HCT116 (cell line): ENCODE data around the gene MGRN1. TPM values are rescaled to one million over a fixed set of nuclear protein-coding genes. Genes with fewer than 3 reads are reported as not detected.
A peak's percentile ranks its signal among the peaks of the same experiment; 100 is the strongest.

ENCODE experiments used
- ATAC-seq: fragments of 200-7000 bp; cut with Tn5 transposase; 2 replicates; pipeline ENCODE4 v1.9.1; 2020; ENCODE audit warnings: mild to moderate bottlenecking, moderate library complexity
- BruUV-seq: library from RNA; stranded (reverse); fragments of 400-500 nt; replicated peaks from 2 replicates; lab custom pipeline; 2021; lab: Mats Ljungman, UMichigan
- CTCF ChIA-PET: fragments of 300-600 bp; sonication (Branson Sonifier 250); formaldehyde crosslinking; loops from one replicate; lab custom pipeline; 2021; ENCODE audit warnings: antibody characterized with exemption; lab: Charles Lee
- POLR2A ChIA-PET: fragments of 300-600, 350-600 bp; sonication (Branson Sonifier 250); formaldehyde crosslinking; loops from one replicate; lab custom pipeline; 2021; ENCODE audit warnings: antibody characterized with exemption; lab: Charles Lee
- RAD21 ChIA-PET, 2 experiments: fragments of 300-600 bp; sonication (Branson Sonifier 250); formaldehyde crosslinking; loops; one replicate each; lab custom pipeline; 2023; ENCODE audit warnings: low total read pairs in 2 of 2; ENCODE audit not compliant: uncharacterized antibody in 2 of 2, unreplicated experiment in 2 of 2, low non-redundant PET in 1 of 2; lab: Charles Lee
- DNase-seq: peaks from one replicate; pipeline ENCODE4 v3.0.0-alpha.2; 2010; ENCODE audit warnings: low read depth, low spot score
- H2AFZ ChIP-seq: fragments of 200-600 bp; shearing (Covaris generic), sonication (generic); 2 replicates; pipeline ENCODE4 v1.6.1; 2017; ENCODE audit warnings: low read depth, mixed run types, mixed read lengths, antibody characterized with exemption, low read length; ENCODE audit not compliant: poor library complexity, severe bottlenecking
- H3K27ac ChIP-seq: 2 replicates; pipeline ENCODE4 v1.5.1; 2012; ENCODE audit warnings: low read depth, low read length
- H3K27me3 ChIP-seq: fragments of 200-600 bp; sonication (generic); 2 replicates; pipeline ENCODE4 v1.6.1; 2016; ENCODE audit warnings: mixed run types, low read length, mixed read lengths; ENCODE audit not compliant: insufficient read depth
- H3K36me3 ChIP-seq, 2 experiments: fragments of 200-500 bp in 1 of 2; fragments of 200-600 bp in 1 of 2; sonication (Bioruptor generic) in 1 of 2; sonication (generic) in 1 of 2; 2 replicates each; pipeline versions ENCODE4 v1.5.1 to v1.6.1; 2014 to 2016; ENCODE audit warnings: low read length in 2 of 2, inconsistent platforms in 1 of 2, mixed read lengths in 1 of 2, mixed run types in 1 of 2; ENCODE audit not compliant: insufficient read depth in 2 of 2, control insufficient read depth in 1 of 2
- H3K4me1 ChIP-seq, 2 experiments: fragments of 200-600 bp in 1 of 2; sonication (generic) in 1 of 2; 2 replicates each; pipeline versions ENCODE4 v1.5.1 to v1.6.1; 2012 to 2017; ENCODE audit warnings: low read length in 2 of 2, inconsistent platforms in 1 of 2, mild to moderate bottlenecking in 1 of 2, mixed read lengths in 1 of 2, mixed run types in 1 of 2, moderate library complexity in 1 of 2; ENCODE audit not compliant: insufficient read depth in 2 of 2, control insufficient read depth in 1 of 2
- H3K4me2 ChIP-seq: fragments of 200-600 bp; sonication (generic); 2 replicates; pipeline ENCODE4 v1.6.1; 2017; ENCODE audit warnings: mixed run types, low read length, mixed read lengths
- H3K4me3 ChIP-seq, 2 experiments: fragments of 200-600 bp in 1 of 2; sonication (generic) in 1 of 2; replicated peaks in 1 of 2; 2 replicates each; pipeline ENCODE4 v1.5.1; 2011 to 2016; ENCODE audit warnings: low read length in 2 of 2, control low read depth in 1 of 2, low read depth in 1 of 2, mild to moderate bottlenecking in 1 of 2, mixed read lengths in 1 of 2, mixed run types in 1 of 2
- H3K79me2 ChIP-seq: fragments of 200-600 bp; sonication (generic); 2 replicates; pipeline ENCODE4 v1.6.1; 2017; ENCODE audit warnings: mild to moderate bottlenecking, mixed run types, low read length, moderate library complexity, mixed read lengths; ENCODE audit not compliant: insufficient read depth
- H3K9ac ChIP-seq: fragments of 200-600 bp; sonication (generic); 2 replicates; pipeline ENCODE4 v1.6.1; 2016; ENCODE audit warnings: low read length, mixed read lengths
- H3K9me2 ChIP-seq: fragments of 200-600 bp; sonication (generic), shearing (Covaris generic); 2 replicates; pipeline ENCODE4 v1.6.1; 2017; ENCODE audit warnings: mixed run types, mild to moderate bottlenecking, moderate library complexity; ENCODE audit not compliant: insufficient read depth
- H3K9me3 ChIP-seq, 2 experiments: fragments of 200-500 bp in 1 of 2; fragments of 200-600 bp in 1 of 2; sonication (Bioruptor generic) in 1 of 2; sonication (generic) in 1 of 2; 2 replicates each; pipeline ENCODE4 v1.6.1; 2014 to 2017; ENCODE audit warnings: low read length in 2 of 2, mixed read lengths in 2 of 2, inconsistent platforms in 1 of 2, low read depth in 1 of 2, mild to moderate bottlenecking in 1 of 2, mixed run types in 1 of 2, moderate library complexity in 1 of 2; ENCODE audit not compliant: control insufficient read depth in 1 of 2, insufficient read depth in 1 of 2
- H4K20me1 ChIP-seq: fragments of 200-600 bp; sonication (generic), shearing (Covaris generic); 2 replicates; pipeline ENCODE4 v1.6.1; 2017; ENCODE audit warnings: mixed run types, mild to moderate bottlenecking, moderate library complexity; ENCODE audit not compliant: insufficient read depth
- ATF3 ChIP-seq: IDR thresholded peaks from 2 replicates; pipeline ENCODE4 v1.6.1; 2012
- CBX3 ChIP-seq: IDR thresholded peaks from 2 replicates; pipeline ENCODE4 v1.6.1; 2012; ENCODE audit warnings: low read depth
- CEBPB ChIP-seq: IDR thresholded peaks from 2 replicates; pipeline ENCODE4 v1.6.1; 2012; ENCODE audit warnings: low read depth
- CTCF ChIP-seq, 3 experiments: fragments of 200-600 bp in 1 of 3; sonication (generic) in 1 of 3; IDR thresholded peaks in 2 of 3; conservative IDR thresholded peaks in 1 of 3; 2 replicates each; pipeline ENCODE4 v1.5.1; 2012 to 2017; ENCODE audit warnings: low read depth in 2 of 3, low read length in 2 of 3, antibody characterized with exemption in 1 of 3, borderline replicate concordance in 1 of 3, control low read depth in 1 of 3, mild to moderate bottlenecking in 1 of 3, mixed read lengths in 1 of 3, mixed run types in 1 of 3, moderate library complexity in 1 of 3; ENCODE audit not compliant: insufficient read depth in 1 of 3
- EGR1 ChIP-seq: IDR thresholded peaks from 2 replicates; pipeline ENCODE4 v1.6.1; 2012; ENCODE audit warnings: low read depth
- EZH2 ChIP-seq: fragments of 200-600 bp; sonication (generic); IDR thresholded peaks from 2 replicates; pipeline ENCODE4 v1.6.1; 2017; ENCODE audit warnings: antibody characterized with exemption, mixed run types
- EZH2phosphoT487 ChIP-seq: fragments of 200-600 bp; IDR thresholded peaks from 2 replicates; pipeline ENCODE4 v1.6.1; 2018; ENCODE audit warnings: antibody characterized with exemption, borderline replicate concordance
- FOSL1 ChIP-seq: IDR thresholded peaks from 2 replicates; pipeline ENCODE4 v1.6.1; 2012; ENCODE audit warnings: low read depth
- JUND ChIP-seq: IDR thresholded peaks from 2 replicates; pipeline ENCODE4 v1.6.1; 2012
- MAX ChIP-seq: IDR thresholded peaks from 2 replicates; pipeline ENCODE4 v1.6.1; 2012
- POLR2AphosphoS5 ChIP-seq: IDR thresholded peaks from 2 replicates; pipeline ENCODE4 v1.6.1; 2011; ENCODE audit warnings: mild to moderate bottlenecking, low read depth, low read length, moderate library complexity
- RAD21 ChIP-seq: IDR thresholded peaks from 2 replicates; pipeline ENCODE4 v1.6.1; 2012; ENCODE audit warnings: low read depth, mild to moderate bottlenecking
- REST ChIP-seq: IDR thresholded peaks from 2 replicates; pipeline ENCODE4 v1.6.1; 2012; ENCODE audit warnings: low read depth
- SRF ChIP-seq: IDR thresholded peaks from 2 replicates; pipeline ENCODE4 v1.6.1; 2012; ENCODE audit warnings: low read depth
- TCF7L2 ChIP-seq: IDR thresholded peaks from 2 replicates; pipeline ENCODE4 v1.7.0; 2011; ENCODE audit warnings: borderline replicate concordance, inconsistent platforms; ENCODE audit not compliant: insufficient read depth, insufficient read length; ENCODE audit errors: extremely low read depth
- YY1 ChIP-seq: IDR thresholded peaks from 2 replicates; pipeline ENCODE4 v1.6.1; 2011; ENCODE audit warnings: low read length, low read depth, moderate library complexity, mild to moderate bottlenecking; ENCODE audit not compliant: insufficient replicate concordance; ENCODE audit errors: extremely low read depth
- ZNF274 ChIP-seq: fragments of 200-500 bp; sonication (Bioruptor generic); IDR thresholded peaks from 2 replicates; pipeline ENCODE4 v1.6.1; 2014; ENCODE audit warnings: mild to moderate bottlenecking, low read depth, low read length, inconsistent platforms
- intact Hi-C: fragments of 100-400 bp; cut with micrococcal nuclease; formaldehyde crosslinking; loops from 2 replicates; pipeline ENCODE4 v1.10.0; 2022
- total RNA-seq: library from RNA; stranded (reverse); gene quantifications from one replicate; pipeline ENCODE4 v1.2.1, GENCODE V29; 2021; ENCODE audit not compliant: unreplicated experiment

MGRN1 gene
- total RNA-seq, 1 experiment from 2014 or later = 50.6 TPM

DNA sequence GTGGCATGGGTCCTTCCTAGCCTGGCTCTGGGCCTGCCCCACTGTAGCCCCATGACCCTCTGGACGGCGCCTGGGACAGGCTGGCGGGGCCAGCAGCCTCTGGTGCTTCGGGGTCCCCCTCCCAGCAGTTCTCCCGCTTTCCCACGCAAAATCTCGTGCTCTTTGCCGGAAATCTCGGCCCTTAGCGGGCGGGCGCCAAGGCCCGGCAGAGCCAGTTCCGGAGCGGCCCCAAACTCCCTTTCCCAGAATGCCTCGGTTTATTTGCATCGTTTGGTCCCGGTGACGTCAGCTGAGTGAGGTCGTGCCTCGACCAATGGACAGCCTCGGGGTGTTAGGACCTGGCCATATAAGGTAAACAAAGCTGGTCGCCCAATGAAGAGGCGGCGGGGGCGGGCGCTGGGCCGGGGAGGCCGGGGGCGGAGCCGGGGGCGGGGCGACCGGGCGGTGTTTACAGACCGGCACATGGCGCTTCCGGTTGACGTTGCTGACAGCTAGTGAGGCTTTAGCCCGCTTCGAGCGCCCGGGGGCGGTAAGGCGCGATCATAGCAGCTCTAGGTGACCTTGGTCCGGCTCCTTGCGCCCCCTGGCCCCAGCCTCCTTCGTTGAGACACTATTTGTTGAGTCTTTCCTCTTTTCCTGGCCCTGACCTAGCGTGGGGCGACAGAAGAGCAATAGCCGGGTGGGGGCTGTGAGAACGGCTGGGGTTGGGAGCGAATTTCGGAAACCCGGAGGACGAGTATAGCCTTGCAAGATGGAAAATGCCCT, 8.4 kb upstream of the MGRN1 start (continued):
- TF ChIP-seq SRF (peak; percentile 100), POLR2AphosphoS5 (peak; percentile 62), MAX (peak; percentile 92), TCF7L2 (peak; percentile 83)

DNA sequence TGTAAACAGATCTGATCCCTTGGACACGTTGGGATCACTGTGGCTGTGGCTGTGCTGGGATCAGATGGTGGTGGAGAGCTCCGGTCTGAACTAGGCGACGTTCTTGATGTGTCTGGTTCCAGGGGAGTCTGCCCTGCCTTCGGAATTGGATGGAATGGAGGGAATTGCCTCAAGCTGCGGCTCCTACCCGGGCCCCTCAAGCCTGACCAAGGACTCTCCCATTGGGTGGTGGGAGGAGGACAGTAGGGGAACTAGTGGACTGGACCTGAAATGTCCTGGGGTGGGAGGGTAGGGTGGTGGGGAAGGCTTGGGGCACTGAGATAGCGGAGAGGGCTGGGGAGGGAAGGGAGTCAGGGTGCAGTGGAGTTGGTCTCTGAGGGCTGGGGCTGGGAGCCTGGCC, 6.7 kb upstream of the MGRN1 start:
- Histone ChIP-seq H4K20me1 (no peaks in the 10 kb centered on the region), H3K27ac (no peak overlapping the region), H3K4me2 (no peak overlapping the region), H2AFZ (no peak overlapping the region), H3K9me3 (no peaks in the 10 kb centered on the region), H3K4me1 (peaks cover 20 to 37% of the 10 kb centered on the region in 2 experiments), H3K9me2 (no peaks in the 10 kb centered on the region), H3K27me3 (no peaks in the 10 kb centered on the region), H3K9ac (no peak overlapping the region), H3K79me2 (peaks cover 14% of the 10 kb centered on the region), H3K36me3 (no peaks in the 10 kb centered on the region), H3K4me3 (no peak overlapping the region)
- CTCF ChIA-PET = no interaction called here
- no TSS peak for BruUV-seq
- intact Hi-C loops = loop anchor here (5.0 to 10.0 kb wide), 2 partner anchors 193 to 339 kb away; partner anchors contain the start of genes DNAJA3 and SEC14L5
- ATAC-seq = no peak
- no peak for DNase-seq
- RAD21 ChIA-PET = no interaction called here
- POLR2A ChIA-PET = no interaction called here
- no peak for TF ChIP-seq FOSL1
- TF ChIP-seq ATF3 = no peak
- no peak for TF ChIP-seq MAX
- TF ChIP-seq EGR1 = no peak
- TF ChIP-seq EZH2phosphoT487 = no peak
- no peak for TF ChIP-seq JUND
- no peak for TF ChIP-seq RAD21
- no peak for TF ChIP-seq CEBPB
- TF ChIP-seq ZNF274 = no peak
- no peak for TF ChIP-seq EZH2
- TF ChIP-seq YY1 = no peak
- no peak for TF ChIP-seq POLR2AphosphoS5
- TF ChIP-seq REST = no peak
- no peak for TF ChIP-seq CBX3
- TF ChIP-seq TCF7L2 = no peak
- TF ChIP-seq CTCF (IDR thresholded peaks at IDR 0.05 in 2 of 3, conservative IDR thresholded peaks at IDR 0.05 in 1 of 3; ENCODE audit: borderline replicate concordance in 1 of 3, insufficient read depth in 1 of 3, low read depth in 2 of 3, low read length in 2 of 3) = no peak
